H1 (cell line): ENCODE results near the gene EIPR1.

Experiments used
- CTCF ChIP-seq, 3 experiments: IDR thresholded peaks; 1 replicate in 2 of 3; 2 replicates in 1 of 3; pipeline versions ENCODE4 v1.5.1 to v1.6.1; 2011; ENCODE audit warnings: low read length in 3 of 3, mild to moderate bottlenecking in 3 of 3, inconsistent platforms in 2 of 3, low read depth in 1 of 3, moderate library complexity in 1 of 3; ENCODE audit not compliant: insufficient read depth in 1 of 3; ENCODE audit errors: control extremely low read depth in 1 of 3
- RFX5 ChIP-seq: IDR thresholded peaks from 2 replicates; pipeline ENCODE4 v1.6.1; 2011; ENCODE audit warnings: low read depth, low read length, improper control_type of control experiment, borderline replicate concordance

- TF ChIP-seq CTCF (IDR thresholded peaks at IDR 0.05; ENCODE audit: control extremely low read depth in 1 of 3, insufficient read depth in 1 of 3, low read depth in 1 of 3, low read length in 3 of 3): no peak
- no peak for TF ChIP-seq RFX5
Measured at GRCh38 chr2:3214065-3214464, 163.6 kb downstream of the EIPR1 start.
